ENCODE data around the gene RABEP1.

DNA sequence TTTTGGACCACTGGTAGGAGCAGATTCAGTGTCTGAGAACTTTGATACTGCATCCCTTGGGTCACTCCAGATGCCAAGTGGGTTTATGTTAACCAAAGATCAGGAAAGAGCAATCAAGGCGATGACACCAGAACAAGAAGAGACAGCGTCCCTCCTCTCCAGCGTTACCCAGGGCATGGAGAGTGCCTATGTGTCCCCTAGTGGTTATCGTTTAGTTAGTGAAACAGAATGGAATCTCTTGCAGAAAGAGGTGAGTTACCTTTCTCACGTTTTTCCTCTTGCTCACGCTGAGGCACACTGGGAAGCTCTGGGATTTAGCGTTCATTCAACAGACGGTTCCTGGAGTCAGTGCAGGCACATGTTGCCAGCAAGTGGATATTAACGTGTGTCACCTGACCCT, 79.3 kb downstream of the RABEP1 start:
- TF ChIP-seq, protein P1, sequence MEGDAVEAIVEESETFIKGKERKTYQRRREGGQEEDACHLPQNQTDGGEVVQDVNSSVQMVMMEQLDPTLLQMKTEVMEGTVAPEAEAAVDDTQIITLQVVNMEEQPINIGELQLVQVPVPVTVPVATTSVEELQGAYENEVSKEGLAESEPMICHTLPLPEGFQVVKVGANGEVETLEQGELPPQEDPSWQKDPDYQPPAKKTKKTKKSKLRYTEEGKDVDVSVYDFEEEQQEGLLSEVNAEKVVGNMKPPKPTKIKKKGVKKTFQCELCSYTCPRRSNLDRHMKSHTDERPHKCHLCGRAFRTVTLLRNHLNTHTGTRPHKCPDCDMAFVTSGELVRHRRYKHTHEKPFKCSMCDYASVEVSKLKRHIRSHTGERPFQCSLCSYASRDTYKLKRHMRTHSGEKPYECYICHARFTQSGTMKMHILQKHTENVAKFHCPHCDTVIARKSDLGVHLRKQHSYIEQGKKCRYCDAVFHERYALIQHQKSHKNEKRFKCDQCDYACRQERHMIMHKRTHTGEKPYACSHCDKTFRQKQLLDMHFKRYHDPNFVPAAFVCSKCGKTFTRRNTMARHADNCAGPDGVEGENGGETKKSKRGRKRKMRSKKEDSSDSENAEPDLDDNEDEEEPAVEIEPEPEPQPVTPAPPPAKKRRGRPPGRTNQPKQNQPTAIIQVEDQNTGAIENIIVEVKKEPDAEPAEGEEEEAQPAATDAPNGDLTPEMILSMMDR (IDR thresholded peaks at IDR 0.05), result no peak
- TF ChIP-seq POLR2A (IDR thresholded peaks at IDR 0.05), result no peak
